HG03521 (cell line): ENCODE results near the gene KCNIP1.

ENCODE experiments used
- ATAC-seq: cut with Tn5 transposase; IDR thresholded peaks from one replicate; pipeline ENCODE4 v1.9.1; 2021; ENCODE audit warnings: mild to moderate bottlenecking, moderate library complexity; ENCODE audit not compliant: unreplicated experiment

The KCNIP1 gene

DNA sequence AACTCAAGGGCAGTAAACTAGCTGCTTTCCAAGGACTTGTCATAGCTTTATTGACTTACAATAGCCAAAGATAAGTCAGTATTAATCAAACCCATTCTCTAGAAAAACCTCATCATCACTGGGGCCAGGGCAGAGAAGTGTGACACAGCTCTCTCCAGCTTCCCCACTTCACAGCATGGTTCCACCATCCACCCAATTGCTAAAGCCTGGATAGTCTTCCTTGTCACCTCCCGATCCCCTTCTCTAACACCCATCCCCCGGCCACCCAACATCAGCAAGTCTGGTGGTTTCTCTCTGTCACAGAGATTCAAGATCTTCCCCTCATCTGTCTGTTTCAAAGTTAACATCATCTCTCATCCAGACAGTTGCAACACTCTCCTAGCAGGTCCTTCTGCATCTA, 191.1 kb downstream of the KCNIP1 start:
- no peak for ATAC-seq

DNA sequence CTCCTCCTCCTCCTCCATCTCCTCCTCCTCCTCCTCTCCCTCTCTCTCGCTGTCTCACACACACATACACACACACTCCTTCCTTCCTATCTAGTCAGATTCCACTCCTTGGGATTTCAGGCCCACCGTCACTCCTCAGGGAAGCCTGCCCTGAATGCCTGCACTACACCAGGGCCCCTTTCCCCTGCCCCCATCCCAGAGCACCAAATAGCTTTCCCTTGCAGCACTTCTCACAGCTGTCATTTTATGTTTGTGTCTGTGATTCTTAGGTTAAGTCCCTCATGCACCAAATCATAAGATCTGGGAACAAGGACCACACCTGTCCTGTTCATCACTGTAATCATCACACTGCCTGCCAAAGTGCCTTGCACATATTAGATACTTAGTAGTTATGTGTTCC, 193.2 kb downstream of the KCNIP1 start:
- no peak for ATAC-seq

DNA sequence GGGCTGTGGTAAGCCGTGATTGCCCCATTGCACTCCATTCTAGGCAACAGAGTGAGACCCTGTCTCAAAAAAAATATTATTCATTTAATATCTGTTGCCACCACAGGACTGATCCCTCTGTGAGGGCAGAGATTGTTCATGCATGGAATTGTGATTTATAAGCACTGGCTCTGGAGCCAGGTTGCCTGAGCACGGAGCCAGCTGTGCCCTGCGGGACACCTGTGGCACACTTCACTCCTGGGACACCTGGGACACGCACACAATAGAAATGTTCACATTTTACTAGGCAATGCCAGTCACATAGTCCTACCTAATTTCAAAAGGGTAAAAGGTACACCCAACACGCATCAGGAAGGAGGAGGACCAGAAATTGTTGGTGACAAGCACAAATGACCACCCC, 196.7 kb downstream of the KCNIP1 start:
- ATAC-seq = no peak

DNA sequence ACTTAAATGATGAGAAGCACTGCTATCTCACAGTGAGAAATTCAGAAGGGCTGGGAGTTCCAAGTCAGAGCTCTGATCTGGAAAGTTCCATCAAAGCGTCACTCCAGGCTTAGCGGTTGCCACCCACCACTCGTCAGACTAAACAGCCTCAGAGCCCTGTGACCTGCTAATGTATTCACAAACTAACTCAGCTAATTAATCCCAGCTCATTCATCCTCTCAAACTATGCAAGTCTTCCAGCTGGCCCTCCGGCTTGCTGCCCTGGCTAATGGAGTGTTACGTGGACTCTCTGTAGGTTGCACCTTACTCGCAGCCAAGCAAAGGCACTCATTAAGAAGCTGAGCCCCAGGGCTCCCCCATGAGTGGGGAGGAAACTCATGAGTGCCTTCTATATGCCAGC, 197.5 kb downstream of the KCNIP1 start:
- ATAC-seq = no peak

DNA sequence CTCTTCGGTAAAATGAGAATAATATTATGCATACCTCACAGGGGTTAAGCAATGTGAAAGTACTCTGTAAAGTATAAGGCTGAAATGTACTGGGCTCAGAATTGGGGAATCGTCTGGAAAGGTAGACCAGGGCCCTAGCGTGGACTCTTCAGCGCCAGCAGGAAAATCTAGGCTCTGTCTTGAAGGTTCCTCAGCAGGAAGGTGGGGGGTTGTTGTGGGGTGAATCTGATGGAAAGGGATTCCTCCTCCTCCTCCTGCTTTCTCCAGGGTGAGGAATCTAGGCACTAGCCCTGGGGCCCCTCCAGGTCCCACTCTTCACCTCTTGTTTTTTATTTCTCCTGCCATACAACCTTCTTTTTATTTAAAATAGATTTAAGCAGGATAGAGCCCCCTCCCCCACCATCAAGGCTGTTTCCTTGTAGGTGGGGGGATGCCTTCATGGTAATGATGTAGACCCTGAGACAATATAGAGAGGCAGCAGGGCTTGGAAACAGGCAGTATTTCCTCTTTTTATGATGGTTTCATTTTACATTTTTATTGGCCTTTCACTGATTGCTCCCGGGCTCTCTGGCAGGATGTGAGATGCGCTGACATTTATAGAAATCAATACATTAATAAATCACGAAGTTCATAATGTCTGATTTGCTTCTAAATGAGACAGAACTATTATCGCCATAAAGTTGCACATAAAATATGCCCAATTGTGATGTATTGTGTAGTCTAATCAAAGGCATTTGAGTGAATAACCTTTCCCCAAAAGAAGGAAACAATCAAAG, 200.8 kb downstream of the KCNIP1 start:
- no peak for ATAC-seq

DNA sequence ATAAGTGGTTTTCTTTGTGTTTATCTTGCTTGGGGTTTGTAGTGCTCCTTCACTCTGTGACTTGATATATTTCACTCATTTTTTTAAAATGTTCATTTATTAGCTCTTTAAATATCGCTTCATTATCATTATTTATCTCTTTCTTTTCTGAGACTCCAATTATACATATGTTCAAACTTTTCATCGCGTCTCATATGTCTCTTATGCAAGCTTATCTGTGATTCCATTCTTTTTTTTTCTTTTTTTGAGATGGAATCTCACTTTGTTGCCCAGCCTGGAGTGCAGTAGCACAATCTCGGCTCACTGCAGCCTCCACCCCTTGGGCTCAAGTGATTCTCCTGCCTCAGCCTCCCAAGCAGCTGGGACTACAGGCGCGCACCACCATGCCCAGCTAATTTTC, 205.8 kb downstream of the KCNIP1 start:
- ATAC-seq = no peak

DNA sequence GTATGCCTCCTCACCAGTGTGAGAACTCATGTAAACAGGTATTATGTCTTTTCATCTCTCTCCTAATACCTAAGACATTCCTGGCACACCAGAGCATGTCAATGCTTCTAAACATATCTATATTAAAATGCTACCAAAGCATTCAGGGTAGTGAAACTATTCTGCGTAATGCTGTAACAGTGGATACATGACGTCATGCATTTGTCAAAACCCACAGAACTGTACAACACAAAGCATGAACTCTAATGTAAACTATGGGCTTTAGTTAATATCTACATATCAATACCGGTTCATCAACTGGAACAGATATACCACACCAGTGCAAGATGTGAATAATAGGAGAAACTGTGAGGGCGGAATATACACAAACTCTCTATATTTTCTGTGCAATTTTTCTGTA, 207.5 kb downstream of the KCNIP1 start:
- ATAC-seq = no peak

DNA sequence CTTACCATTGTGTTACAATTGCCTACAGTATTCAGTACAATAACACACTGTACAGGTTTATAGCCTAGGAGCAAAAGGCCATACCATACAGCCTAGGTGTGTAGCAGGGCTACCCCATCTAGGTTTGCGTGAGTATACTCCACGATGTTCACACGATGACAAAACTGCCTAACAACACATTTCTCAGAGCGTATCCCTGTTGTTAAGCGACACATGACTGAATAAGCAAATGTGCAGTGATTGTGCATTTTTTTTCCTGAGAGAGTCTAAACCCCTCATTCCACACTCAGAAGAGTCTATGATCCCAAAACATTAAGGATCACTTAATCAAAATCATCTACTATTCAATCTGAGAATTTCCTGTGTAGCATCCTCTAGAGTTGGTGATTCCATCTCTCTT, 211.3 kb downstream of the KCNIP1 start:
- ATAC-seq = no peak

DNA sequence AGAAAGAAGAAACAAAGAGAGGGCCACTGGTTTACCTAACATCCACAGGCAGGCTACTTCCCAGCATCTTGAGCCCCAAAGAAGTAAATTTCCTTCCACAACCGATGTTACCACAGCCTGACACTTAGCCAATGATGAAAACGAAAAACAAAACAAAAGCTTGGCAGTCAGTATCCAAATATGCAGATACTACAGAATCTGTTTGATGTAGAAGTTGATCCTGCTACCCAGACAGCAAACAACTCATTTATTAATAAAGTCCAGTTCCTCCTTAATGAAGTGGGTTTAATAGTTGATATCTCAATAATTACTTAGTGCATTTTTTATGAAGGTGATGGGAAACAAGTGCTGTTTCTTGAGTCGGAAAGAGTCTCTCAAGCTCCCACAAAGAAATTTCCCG, 212.6 kb downstream of the KCNIP1 start:
- no peak for ATAC-seq

DNA sequence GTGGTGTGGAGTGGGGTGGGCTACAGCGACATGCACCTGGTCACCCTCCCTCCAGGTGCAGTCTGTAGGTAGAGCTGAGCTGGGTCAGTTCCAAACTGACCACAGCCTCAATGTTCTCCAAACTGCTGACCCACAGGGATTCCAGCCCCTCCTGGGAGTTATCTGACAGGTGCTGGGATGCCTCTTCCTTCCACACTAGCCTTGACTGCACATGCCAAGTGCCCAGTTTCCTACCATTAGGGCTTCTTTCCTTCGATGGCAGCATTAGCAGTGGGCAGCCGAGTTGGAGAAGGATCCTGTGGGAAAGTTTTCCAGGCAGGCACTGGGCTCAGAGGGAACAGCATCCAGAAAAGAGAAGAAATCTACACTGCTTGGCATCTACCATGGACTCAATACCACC, 215.7 kb downstream of the KCNIP1 start:
- no peak for ATAC-seq

DNA sequence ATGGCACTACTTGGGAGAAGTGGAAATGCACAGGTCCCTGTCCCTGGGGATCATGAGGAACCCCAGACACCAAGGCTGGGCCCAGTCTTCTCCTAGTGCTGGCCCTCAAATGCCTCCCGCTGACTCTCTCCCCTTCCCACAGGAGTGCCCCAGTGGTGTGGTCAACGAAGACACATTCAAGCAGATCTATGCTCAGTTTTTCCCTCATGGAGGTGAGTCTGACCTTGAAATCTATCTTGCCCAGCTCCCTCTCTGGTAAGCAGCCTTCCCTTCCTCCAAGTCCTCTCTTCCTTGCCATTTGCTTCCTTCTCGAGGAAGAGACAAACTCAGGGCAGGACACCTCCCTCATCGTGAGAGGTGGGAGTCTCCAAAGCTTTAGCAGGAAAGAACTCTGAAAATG, 216.4 kb downstream of the KCNIP1 start:
- no peak for ATAC-seq

DNA sequence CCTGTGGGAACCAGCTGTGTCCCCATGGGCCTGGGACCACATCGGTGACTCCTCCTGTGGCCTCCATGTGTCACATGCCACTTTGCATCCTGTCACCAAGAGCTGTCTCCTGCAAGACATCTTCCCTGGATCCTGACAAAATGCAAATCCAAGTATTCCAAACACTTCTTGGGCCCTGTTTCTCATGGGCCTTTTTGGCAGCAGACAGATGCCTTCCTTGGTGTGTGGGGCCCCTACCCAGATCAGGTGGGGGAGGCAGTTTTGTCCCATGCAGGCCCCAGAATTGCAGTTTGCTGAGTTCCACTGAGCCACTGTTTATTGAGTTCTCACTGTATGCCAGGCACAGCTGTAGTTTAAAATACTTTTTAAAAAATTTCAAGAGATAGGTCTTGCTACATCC, 217.2 kb downstream of the KCNIP1 start:
- no peak for ATAC-seq

DNA sequence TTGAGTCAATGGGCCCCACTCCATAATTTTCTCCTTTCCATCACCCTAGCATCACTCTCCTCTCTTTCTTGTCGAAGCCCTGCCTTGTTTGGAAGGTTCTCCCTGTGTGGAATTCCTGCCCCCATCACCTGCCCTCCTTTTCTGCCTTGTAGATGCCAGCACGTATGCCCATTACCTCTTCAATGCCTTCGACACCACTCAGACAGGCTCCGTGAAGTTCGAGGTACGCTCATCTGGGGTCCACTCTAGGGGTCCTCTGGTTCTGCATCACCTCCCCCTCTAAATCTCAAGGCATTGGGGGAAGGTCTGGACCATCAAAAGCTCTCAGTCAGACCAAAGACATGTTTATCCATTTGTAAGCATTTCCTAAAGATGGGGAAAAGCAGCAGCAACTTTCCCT, 217.9 kb downstream of the KCNIP1 start:
- ATAC-seq = no peak

DNA sequence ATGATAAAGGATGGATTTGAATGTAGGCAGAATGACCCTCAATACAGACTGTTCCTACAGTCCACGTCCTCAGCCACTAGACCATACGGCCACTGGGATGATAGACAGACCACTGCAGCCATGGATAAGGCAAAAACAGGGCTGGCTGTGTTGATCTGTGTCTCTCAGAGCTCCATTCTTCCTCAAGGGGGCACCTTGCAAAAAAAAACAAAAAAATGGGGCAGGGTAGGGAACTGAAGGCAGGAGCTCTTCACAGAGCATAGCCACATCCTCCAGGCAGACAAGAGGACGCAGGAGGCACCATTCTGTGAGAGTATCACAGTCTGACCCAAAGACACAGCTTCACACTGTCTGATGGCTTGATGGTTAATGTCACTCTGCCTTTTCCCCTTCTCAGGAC, 218.5 kb downstream of the KCNIP1 start:
- ATAC-seq = no peak

DNA sequence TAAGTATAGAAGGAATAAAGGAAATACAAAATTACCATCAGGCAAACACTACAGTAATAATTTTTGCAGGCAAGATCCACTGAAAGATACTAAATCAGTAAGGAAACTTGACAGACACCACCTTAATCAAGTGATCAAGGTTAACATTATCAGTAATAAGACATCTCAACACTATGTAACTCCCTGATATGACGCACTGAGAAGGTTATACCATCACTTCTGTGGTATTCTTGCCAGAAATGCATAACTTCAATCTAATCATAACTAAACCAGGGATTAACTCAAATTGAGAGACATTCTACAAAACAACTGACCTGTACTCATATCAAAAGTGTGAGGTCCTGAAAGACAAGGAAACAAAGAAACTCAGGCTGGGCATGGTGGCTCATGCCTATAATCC, 227.2 kb downstream of the KCNIP1 start:
- no peak for ATAC-seq

DNA sequence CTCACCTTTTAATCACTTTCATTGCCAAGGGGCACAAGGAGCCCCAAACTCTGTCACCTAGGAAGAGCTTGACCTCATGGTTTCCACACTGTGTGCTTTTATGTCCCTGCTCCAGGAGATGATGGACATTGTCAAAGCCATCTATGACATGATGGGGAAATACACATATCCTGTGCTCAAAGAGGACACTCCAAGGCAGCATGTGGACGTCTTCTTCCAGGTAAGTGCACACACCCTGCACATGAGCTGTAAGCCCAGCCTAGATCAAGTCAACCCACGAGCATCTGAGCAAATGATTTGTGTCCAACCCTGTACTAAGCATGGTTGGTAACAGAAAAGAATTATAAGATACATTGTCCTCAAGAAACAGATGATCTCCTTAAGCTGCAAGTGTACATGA, 228.9 kb downstream of the KCNIP1 start:
- ATAC-seq = no peak

DNA sequence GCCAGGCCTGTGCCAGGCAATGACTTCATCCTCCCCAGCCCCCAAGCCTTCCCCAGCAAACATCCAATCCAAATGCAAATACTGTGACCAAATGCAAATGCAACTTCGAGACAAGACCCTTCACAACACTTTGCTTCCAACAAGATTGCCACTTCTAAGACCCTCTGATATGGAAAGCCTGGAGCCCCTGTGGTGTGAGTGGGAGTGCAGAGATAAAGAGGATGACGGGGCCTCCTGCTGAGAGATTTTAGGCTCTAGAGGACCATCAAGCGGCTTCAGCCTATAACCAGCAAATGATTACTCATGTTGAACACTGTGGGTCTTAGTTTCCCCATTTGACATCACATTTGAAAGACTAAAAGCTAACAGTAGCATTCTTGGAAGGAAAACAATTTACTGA, 233.1 kb downstream of the KCNIP1 start:
- ATAC-seq = no peak

DNA sequence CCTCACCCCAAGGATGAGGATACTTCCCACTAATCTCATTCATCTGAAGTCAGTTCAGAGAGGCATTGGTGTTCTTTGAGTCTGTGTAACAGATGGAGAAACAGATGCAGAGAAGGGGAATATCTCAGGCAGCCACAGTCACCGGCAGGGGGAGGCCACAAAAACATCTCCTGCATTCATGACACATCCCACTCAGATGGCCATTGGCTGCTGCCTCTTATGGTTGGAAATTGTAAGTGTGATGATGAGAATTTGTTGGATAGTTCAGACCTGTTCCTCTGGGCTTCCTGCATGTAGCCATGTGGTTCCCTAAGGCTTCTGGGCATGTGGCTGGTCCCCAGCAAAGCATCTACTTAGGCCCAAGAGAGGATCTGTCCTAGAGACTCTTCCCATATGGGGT, 233.8 kb downstream of the KCNIP1 start:
- ATAC-seq = no peak

DNA sequence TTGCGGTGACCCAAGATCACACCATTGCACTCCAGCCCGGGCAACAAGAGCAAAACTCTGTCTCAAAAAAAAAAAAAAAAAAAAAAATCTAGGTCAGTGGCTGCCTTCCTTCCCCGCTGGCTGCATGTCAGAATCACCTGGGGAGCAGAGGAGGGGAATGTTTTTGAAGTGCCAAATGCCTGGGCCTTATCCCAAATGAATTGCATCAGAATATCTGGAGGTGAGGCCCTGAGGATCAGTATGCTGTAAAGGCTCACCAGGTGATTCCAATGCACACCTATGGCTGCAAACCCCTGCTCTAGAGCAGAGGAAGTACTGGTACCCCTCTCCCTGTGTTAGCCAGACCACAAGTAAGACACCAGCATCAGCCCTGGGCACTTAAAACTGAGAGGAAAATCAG, 235.0 kb downstream of the KCNIP1 start:
- ATAC-seq = no peak

DNA sequence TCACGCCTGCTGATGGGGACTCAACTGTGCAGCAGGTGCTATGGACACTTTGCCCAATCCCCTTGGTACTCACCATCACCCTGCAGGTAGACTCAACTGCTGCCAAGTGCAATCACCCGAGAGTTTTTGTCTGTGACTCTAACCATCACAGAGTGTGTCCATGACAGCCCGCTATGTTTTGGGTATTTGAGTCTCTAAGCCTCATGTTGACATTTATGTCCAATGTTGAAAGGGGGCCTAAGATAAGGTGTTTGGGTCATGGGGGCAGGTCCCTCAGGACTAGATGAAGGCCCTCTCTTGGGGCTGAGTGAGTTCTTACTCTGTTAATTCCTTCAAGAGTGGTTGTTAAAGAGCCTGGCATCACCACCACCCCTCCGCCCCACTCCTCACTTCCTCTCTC, 235.6 kb downstream of the KCNIP1 start:
- ATAC-seq = no peak

DNA sequence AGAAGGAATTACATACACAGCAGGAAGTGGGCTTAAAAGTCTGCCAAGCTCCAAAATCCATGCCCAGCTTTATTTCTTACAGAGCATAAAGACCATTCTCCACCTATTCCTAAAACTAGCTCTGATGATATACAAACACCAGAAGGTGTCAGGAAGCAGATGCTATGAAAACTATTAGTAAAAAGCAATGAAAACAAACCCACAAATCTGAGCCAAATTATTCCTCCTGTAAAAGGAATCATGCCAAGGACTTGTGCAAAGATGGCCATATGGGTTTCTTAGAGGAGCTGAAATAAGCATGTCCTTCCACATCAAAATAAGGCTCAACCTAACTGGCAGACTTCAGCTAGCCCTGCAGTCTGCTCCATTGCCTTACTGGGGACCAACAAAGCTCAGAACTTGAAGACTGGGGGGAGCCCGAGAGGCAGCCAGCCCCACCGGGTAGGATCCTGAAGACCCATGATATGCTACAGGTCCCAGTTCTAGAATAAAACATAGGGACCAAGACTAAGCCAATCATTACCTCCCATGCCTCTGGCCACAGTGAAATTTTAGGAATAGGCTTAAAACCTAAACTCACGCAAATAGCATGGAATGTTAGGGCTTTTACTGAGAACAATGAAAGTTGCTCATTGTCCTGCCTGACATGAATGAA, 236.9 kb downstream of the KCNIP1 start:
- no peak for ATAC-seq

DNA sequence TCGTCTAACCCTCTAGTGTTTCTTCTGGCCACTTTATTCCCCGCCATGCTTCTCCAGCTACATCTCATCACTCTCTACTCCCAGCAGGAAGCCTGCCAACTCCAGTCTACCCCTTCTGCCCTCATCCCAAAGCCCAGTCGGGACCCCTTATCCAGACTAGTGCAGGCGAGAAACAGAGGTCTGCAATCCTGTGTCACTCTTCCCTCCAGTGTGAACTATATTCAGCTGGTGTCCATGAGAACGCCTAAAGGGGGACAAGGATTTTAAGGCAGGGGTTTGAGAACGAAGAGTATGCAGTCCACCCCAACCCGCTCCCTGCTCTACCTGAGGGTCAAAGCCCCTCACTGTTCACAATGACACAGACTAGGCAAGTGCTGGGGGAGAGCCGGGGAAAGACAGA, 238.0 kb downstream of the KCNIP1 start:
- ATAC-seq = no peak

DNA sequence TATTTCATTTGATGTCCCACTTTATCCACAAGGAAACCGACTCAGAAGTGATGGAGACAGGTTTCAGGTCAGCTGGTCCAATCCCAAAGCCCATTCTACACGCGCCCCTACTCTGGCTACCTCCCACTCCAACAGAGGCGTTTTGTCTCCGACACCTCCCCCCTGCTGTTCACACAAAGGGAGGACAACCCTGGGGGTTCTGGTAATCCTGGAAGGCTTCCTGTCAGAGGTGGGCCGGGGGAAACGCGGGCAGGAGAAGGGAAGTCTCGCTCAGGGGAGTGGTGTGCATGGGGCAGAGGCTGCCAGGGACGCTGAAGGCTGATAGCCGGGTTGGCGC, 240.0 kb downstream of the KCNIP1 start:
- ATAC-seq = no peak
